Endothelial cell of umbilical vein (primary cell): ENCODE data around the gene UTP18. TPM values are rescaled to one million over a fixed set of nuclear protein-coding genes. Genes with fewer than 3 reads are reported as not detected.

Experiments
- BruUV-seq: library from RNA; stranded (reverse); fragments of 400-500 nt; replicated peaks from 2 replicates; lab custom pipeline; 2021; lab: Mats Ljungman, UMichigan
- CTCF ChIA-PET: fragments of 300-600, 350-600 bp; sonication (Branson Sonifier 250); formaldehyde crosslinking; loops from one replicate; lab custom pipeline; 2021; ENCODE audit warnings: antibody characterized with exemption, inconsistent platforms; lab: Charles Lee
- POLR2A ChIA-PET: fragments of 300-600, 350-600 bp; sonication (Branson Sonifier 250); formaldehyde crosslinking; loops from one replicate; lab custom pipeline; 2021; ENCODE audit warnings: antibody characterized with exemption, inconsistent platforms; lab: Charles Lee
- DNase-seq: peaks from one replicate; pipeline ENCODE4 v3.0.0-alpha.2; 2011; ENCODE audit warnings: low read depth, low spot score
- FAIRE-seq: peaks from 2 replicates; lab custom pipeline; 2011; peaks lifted over from hg19 to GRCh38; lab: Jason Lieb, UNC
- H2AFZ ChIP-seq: 2 replicates; pipeline ENCODE4 v1.6.0; 2012; ENCODE audit warnings: low read depth, low read length, control low read depth, inconsistent platforms
- H3K27ac ChIP-seq: 2 replicates; pipeline ENCODE4 v1.5.1; 2011; ENCODE audit warnings: low read depth, mild to moderate bottlenecking, control low read depth, low read length, moderate library complexity; ENCODE audit not compliant: insufficient read depth
- H3K27me3 ChIP-seq, 2 experiments: 2 replicates each; pipeline versions ENCODE4 v1.6.0 to v1.6.1; 2011; ENCODE audit warnings: low read length in 2 of 2, mixed read lengths in 1 of 2; ENCODE audit not compliant: control insufficient read depth in 2 of 2, insufficient read depth in 2 of 2
- H3K36me3 ChIP-seq, 2 experiments: 2 replicates in 1 of 2; 3 replicates in 1 of 2; pipeline ENCODE4 v1.5.1; 2011; ENCODE audit warnings: low read length in 2 of 2, mild to moderate bottlenecking in 1 of 2, moderate library complexity in 1 of 2; ENCODE audit not compliant: control insufficient read depth in 2 of 2, insufficient read depth in 2 of 2; ENCODE audit errors: extremely low read depth in 1 of 2
- H3K4me1 ChIP-seq: 3 replicates; pipeline ENCODE4 v1.5.1; 2011; ENCODE audit warnings: mild to moderate bottlenecking, low read length; ENCODE audit not compliant: control insufficient read depth, insufficient read depth; ENCODE audit errors: extremely low read depth
- H3K4me2 ChIP-seq: 2 replicates; pipeline ENCODE4 v1.6.1; 2011; ENCODE audit warnings: low read length, control low read depth, mixed read lengths; ENCODE audit not compliant: insufficient read depth
- H3K4me3 ChIP-seq, 3 experiments: fragments of 200-600 bp in 1 of 3; sonication (generic), shearing (Covaris generic) in 1 of 3; replicated peaks in 1 of 3; 2 replicates each; pipeline ENCODE4 v1.5.1; 2011 to 2016; ENCODE audit warnings: control low read depth in 3 of 3, low read length in 3 of 3, mild to moderate bottlenecking in 2 of 3, inconsistent platforms in 1 of 3, low read depth in 1 of 3, moderate library complexity in 1 of 3; ENCODE audit not compliant: insufficient read depth in 1 of 3
- H3K79me2 ChIP-seq: 2 replicates; pipeline ENCODE4 v1.6.0; 2012; ENCODE audit warnings: low read length, inconsistent platforms; ENCODE audit not compliant: control insufficient read depth, insufficient read depth
- H3K9ac ChIP-seq: replicated peaks from 2 replicates; pipeline ENCODE3; 2011; ENCODE audit warnings: low read length, control low read depth; ENCODE audit not compliant: insufficient read depth; ENCODE audit errors: extremely low read depth
- H3K9me1 ChIP-seq: replicated peaks from 3 replicates; pipeline ENCODE4 v1.6.0; 2011; ENCODE audit warnings: mild to moderate bottlenecking, low read length; ENCODE audit not compliant: control insufficient read depth, insufficient read depth; ENCODE audit errors: extremely low read depth
- H3K9me3 ChIP-seq: replicated peaks from 2 replicates; pipeline ENCODE4 v1.5.1; 2012; ENCODE audit warnings: low read length, inconsistent platforms; ENCODE audit not compliant: control insufficient read depth, insufficient read depth
- H4K20me1 ChIP-seq: replicated peaks from 2 replicates; pipeline ENCODE3; 2011; ENCODE audit warnings: mild to moderate bottlenecking, low read length; ENCODE audit not compliant: control insufficient read depth, insufficient read depth; ENCODE audit errors: extremely low read depth
- EZH2 ChIP-seq: IDR thresholded peaks from 2 replicates; pipeline ENCODE4 v1.6.1; 2012; ENCODE audit warnings: borderline replicate concordance, low read depth, mild to moderate bottlenecking, moderate library complexity, low read length, inconsistent platforms; ENCODE audit not compliant: severe bottlenecking
- FOS ChIP-seq: IDR thresholded peaks from 2 replicates; pipeline ENCODE4 v1.6.1; 2011; ENCODE audit warnings: mild to moderate bottlenecking, low read length, moderate library complexity, borderline replicate concordance; ENCODE audit not compliant: insufficient read depth
- GATA2 ChIP-seq: IDR thresholded peaks from 2 replicates; pipeline ENCODE4 v1.7.0; 2011; ENCODE audit warnings: low read depth, mild to moderate bottlenecking, moderate library complexity, mixed read lengths, low read length; ENCODE audit not compliant: insufficient read length, insufficient read depth
- JUN ChIP-seq: IDR thresholded peaks from 2 replicates; pipeline ENCODE4 v1.6.1; 2011; ENCODE audit warnings: borderline replicate concordance, low read depth; ENCODE audit not compliant: insufficient read length, insufficient read depth
- MYC ChIP-seq: IDR thresholded peaks from one replicate; pipeline ENCODE4 v1.6.1; 2011; ENCODE audit warnings: mild to moderate bottlenecking, low read depth, low read length
- POLR2A ChIP-seq: IDR thresholded peaks from 2 replicates; pipeline ENCODE4 v1.6.1; 2012; ENCODE audit warnings: low read depth, mild to moderate bottlenecking, control low read depth, low read length
- POLR2AphosphoS5 ChIP-seq: IDR thresholded peaks from 2 replicates; pipeline ENCODE4 v1.6.1; 2012; ENCODE audit warnings: low read depth, mild to moderate bottlenecking, control low read depth, low read length, moderate library complexity; ENCODE audit not compliant: insufficient read depth
- dilution Hi-C: fragments of 300-500 bp; cut with MboI; formaldehyde crosslinking; loops from one replicate; pipeline ENCODE4 v1.15.0; 2019; ENCODE audit warnings: low sequenced_read_pairs; ENCODE audit not compliant: extremely low pct_ligation_motif_present
- intact Hi-C: fragments of 100-400 bp; cut with micrococcal nuclease; formaldehyde crosslinking; loops from one replicate; pipeline ENCODE4 v1.10.0; 2022
- polyA plus RNA-seq, 4 experiments: library from polyadenylated mRNA; depleted of rRNA in 3 of 4; stranded (reverse) in 3 of 4; unstranded in 1 of 4; fragments of >200 nt; gene quantifications; 2 replicates each; pipeline versions ENCODE4 v1.2.1 to v1.2.3, GENCODE V29; 2011 to 2012; ENCODE audit warnings: missing spikeins in 1 of 4
- total RNA-seq: library from RNA; stranded (reverse); gene quantifications from 2 replicates; pipeline ENCODE4 v1.2.3, GENCODE V29; 2021
- TF ChIP-seq, protein P1 (sequence below): IDR thresholded peaks from 2 replicates; pipeline ENCODE4 v1.6.1; 2011; ENCODE audit not compliant: insufficient read depth, insufficient read length
- TF ChIP-seq, protein P2 (sequence below), 2 donors: IDR thresholded peaks; 1 replicate in 1 of 2; 2 replicates in 1 of 2; pipeline ENCODE4 v1.5.1; 2011; ENCODE audit warnings: low read length in 2 of 2, mild to moderate bottlenecking in 2 of 2, moderate library complexity in 2 of 2, control low read depth in 1 of 2, inconsistent platforms in 1 of 2, low read depth in 1 of 2; ENCODE audit not compliant: insufficient read depth in 1 of 2; ENCODE audit errors: extremely low read depth in 1 of 2

The UTP18 gene
- total and polyA plus RNA-seq, 2 donors (not counting 3 experiments of a cell fraction or from before 2014, with no cell fraction given), result 9.1 to 29.3 TPM

DNA sequence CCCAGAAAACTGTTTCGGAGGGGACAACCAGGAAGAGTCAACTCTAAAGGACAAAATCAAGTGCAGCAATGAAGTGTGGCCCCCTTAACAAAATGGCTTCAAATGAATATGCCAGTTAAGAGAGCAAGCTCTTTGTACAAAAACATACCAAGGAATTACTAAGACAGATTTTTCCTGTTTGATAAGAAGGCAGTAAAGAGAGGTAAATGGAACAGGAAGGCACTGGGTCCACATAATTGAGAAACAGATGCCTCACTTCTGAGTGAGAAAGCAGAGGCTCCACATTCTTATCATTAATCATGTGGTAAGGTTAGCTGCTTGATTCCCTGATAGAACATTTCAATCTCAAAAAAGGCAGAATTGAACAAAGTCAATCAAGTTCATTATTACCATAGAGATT lies 45.4 kb upstream of the UTP18 start:
- Histone ChIP-seq H3K4me2 (peak overlapping the region; percentile 19), H3K27ac (peak overlapping the region; percentile 53), H4K20me1 (no peaks in the 10 kb centered on the region), H3K4me3 (no peak overlapping the region), H3K79me2 (no peaks in the 10 kb centered on the region), H3K27me3 (no peaks in the 10 kb centered on the region), H3K36me3 (peaks cover 0 to 4% of the 10 kb centered on the region in 2 experiments), H3K9me3 (no peaks in the 10 kb centered on the region), H3K4me1 (peaks cover 17% of the 10 kb centered on the region), H2AFZ (peak overlapping the region; percentile 31), H3K9me1 (no peaks in the 10 kb centered on the region), H3K9ac (no peak overlapping the region)
- BruUV-seq, result no TSS peak
- TF ChIP-seq GATA2, result peak; percentile 77
- TF ChIP-seq FOS, result peak; percentile 14
- TF ChIP-seq MYC, result no peak
- FAIRE-seq (peak; percentile 77), DNase-seq (peak; percentile 89)
- intact Hi-C loops (loop anchor here (1.0 kb wide), 1 partner anchor 9 kb away; no protein-coding TSS in a partner anchor), dilution Hi-C loops (no loop called here)
- ChIA-PET POLR2A (interaction anchor here (1.0 kb wide), 1 partner anchor 46 kb away, joined by 3 read pairs; the partner anchor contains the start of gene UTP18), CTCF (interaction anchor here (1.2 to 2.1 kb wide), 2 partner anchors 10 to 30 kb away, joined by 4 to 8 read pairs; no protein-coding TSS in a partner anchor)

DNA sequence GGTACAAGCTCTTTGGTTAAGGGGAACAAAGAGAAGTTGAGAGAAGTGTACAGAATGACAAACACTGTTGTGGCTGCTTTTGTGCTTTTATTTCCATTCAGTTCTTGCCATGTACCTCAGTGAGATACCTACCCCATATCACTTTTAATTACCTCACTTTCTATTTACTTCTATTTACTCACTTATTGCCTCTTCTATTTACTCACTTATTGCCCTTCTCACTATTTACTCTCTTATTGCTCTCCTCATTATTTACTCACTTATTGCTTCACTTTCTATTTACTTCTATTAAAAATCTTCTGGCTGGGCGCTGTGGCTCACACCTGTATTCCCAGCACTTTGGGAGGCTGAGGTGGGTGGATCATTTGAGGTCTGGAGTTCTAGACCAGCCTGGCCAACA lies 42.4 kb upstream of the UTP18 start:
- H2AFZ ChIP-seq, result no peak overlapping the region
- no peaks in the 10 kb centered on the region for H4K20me1 ChIP-seq
- no peak overlapping the region for H3K9ac ChIP-seq
- TF ChIP-seq GATA2, result no peak
- no peak for TF ChIP-seq POLR2AphosphoS5
- TF ChIP-seq, protein P1, sequence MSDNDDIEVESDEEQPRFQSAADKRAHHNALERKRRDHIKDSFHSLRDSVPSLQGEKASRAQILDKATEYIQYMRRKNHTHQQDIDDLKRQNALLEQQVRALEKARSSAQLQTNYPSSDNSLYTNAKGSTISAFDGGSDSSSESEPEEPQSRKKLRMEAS, result no peak
- TF ChIP-seq JUN, result no peak
- TF ChIP-seq FOS, result no peak
- no peak for TF ChIP-seq MYC
- TF ChIP-seq EZH2, result no peak
- TF ChIP-seq POLR2A, result no peak
- TF ChIP-seq, protein P2, sequence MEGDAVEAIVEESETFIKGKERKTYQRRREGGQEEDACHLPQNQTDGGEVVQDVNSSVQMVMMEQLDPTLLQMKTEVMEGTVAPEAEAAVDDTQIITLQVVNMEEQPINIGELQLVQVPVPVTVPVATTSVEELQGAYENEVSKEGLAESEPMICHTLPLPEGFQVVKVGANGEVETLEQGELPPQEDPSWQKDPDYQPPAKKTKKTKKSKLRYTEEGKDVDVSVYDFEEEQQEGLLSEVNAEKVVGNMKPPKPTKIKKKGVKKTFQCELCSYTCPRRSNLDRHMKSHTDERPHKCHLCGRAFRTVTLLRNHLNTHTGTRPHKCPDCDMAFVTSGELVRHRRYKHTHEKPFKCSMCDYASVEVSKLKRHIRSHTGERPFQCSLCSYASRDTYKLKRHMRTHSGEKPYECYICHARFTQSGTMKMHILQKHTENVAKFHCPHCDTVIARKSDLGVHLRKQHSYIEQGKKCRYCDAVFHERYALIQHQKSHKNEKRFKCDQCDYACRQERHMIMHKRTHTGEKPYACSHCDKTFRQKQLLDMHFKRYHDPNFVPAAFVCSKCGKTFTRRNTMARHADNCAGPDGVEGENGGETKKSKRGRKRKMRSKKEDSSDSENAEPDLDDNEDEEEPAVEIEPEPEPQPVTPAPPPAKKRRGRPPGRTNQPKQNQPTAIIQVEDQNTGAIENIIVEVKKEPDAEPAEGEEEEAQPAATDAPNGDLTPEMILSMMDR (IDR thresholded peaks at IDR 0.05; ENCODE audit: extremely low read depth in 1 of 2, insufficient read depth in 1 of 2, low read depth in 1 of 2, low read length in 2 of 2), result no peak
- peaks cover 17% of the 10 kb centered on the region for H3K4me1 ChIP-seq
- intact Hi-C loops, result no loop called here
- no peaks in the 10 kb centered on the region for H3K9me3 ChIP-seq
- FAIRE-seq (no peak), DNase-seq (no peak)
- no peaks in the 10 kb centered on the region for H3K27me3 ChIP-seq
- BruUV-seq, result no TSS peak
- CTCF ChIA-PET, result interaction anchor here (0.8 kb wide), 1 partner anchor 10 kb away, joined by 3 read pairs; no protein-coding TSS in a partner anchor
- H3K36me3 ChIP-seq, result peaks cover 0 to 13% of the 10 kb centered on the region in 2 experiments
- no peak overlapping the region for H3K4me3 ChIP-seq
- POLR2A ChIA-PET, result no interaction called here
- no peak overlapping the region for H3K4me2 ChIP-seq
- no peaks in the 10 kb centered on the region for H3K9me1 ChIP-seq
- dilution Hi-C loops, result no loop called here
- no peaks in the 10 kb centered on the region for H3K79me2 ChIP-seq
- no peak overlapping the region for H3K27ac ChIP-seq
